Measurements from ENCODE around the gene JAKMIP1. TPM values are rescaled to one million over a fixed set of nuclear protein-coding genes. Genes with fewer than 3 reads are reported as not detected.

The JAKMIP1 gene
- total and polyA plus RNA-seq, 12 donors, result 0.14 to 5.3 (median 2.9) TPM; not detected in 2

DNA sequence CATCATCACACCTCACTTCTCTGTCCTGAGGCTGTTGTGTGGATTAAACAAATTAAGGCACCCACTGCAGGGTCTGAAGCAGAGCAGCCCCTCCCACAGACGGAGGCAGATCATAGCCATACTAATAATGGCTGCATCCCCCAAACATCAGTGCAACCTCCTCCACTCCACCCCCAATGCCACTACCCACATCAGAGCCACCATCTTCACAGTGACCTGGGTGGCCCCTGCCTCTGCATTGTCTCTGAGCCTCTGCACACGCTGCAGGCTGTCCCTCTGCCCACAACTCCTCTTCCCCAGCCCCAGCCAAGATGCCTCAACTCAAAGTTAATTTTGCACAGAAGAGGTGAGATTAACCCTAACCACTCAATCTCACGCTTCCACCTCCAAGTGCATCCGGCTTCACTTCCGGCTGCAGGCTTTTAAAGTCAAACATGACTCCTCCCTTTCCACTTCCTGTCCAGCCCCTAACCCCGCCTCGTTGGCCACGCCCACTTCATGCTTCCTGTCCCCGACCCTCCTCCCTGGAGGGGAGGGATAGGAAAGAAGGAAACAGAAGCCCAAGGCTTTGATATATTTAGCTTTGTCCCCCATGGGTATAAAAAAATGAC, 22.7 kb downstream of the JAKMIP1 start:
- Histone ChIP-seq H3K4me3 (no peak overlapping the region), H3K27ac (no peak overlapping the region), H3K27me3 (no peaks in the 10 kb centered on the region), H3K4me1 (replicated peaks in 1 of 2) (no peaks in the 10 kb centered on the region), H3K36me3 (replicated peaks in 1 of 2) (no peaks in the 10 kb centered on the region), H3K9me3 (replicated peaks in 1 of 3) (no peaks in the 10 kb centered on the region)
- DNase-seq, result peak in 1 of 7 donors; percentile 23
- intact Hi-C loops (cut with DNase I), result no loop called here
- 40 to 56% (median 41%) methylated on average over 8 to 9 of the region's 9 CpGs for WGBS, 4 donors
- no peak for TF ChIP-seq POLR2A (IDR thresholded peaks at IDR 0.05)
- TF ChIP-seq, protein P1, sequence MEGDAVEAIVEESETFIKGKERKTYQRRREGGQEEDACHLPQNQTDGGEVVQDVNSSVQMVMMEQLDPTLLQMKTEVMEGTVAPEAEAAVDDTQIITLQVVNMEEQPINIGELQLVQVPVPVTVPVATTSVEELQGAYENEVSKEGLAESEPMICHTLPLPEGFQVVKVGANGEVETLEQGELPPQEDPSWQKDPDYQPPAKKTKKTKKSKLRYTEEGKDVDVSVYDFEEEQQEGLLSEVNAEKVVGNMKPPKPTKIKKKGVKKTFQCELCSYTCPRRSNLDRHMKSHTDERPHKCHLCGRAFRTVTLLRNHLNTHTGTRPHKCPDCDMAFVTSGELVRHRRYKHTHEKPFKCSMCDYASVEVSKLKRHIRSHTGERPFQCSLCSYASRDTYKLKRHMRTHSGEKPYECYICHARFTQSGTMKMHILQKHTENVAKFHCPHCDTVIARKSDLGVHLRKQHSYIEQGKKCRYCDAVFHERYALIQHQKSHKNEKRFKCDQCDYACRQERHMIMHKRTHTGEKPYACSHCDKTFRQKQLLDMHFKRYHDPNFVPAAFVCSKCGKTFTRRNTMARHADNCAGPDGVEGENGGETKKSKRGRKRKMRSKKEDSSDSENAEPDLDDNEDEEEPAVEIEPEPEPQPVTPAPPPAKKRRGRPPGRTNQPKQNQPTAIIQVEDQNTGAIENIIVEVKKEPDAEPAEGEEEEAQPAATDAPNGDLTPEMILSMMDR (IDR thresholded peaks at IDR 0.05), result no peak

DNA sequence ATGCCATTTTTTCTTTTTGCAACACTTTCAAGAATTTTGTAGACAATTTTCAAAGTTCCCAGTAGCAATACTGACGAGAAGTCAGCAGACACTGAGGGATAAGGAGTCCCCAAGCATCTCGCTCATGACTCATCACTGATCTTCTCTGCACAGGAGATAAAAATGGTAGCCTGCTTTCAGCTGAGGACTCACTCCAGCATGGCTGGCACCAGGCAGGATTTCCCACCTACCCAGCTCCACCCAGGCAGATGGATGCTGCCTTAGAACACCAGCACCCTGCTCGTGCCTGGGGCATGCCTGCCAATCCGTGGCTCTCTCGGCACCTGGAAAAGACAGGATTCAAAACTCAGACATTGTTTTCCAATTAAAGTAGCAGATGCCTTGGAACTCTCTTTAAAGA, 24.9 kb downstream of the JAKMIP1 start:
- H3K27me3 ChIP-seq, result no peaks in the 10 kb centered on the region
- no peaks in the 10 kb centered on the region for H3K36me3 ChIP-seq (replicated peaks in 1 of 2)
- TF ChIP-seq, protein P1 (IDR thresholded peaks at IDR 0.05), result no peak
- TF ChIP-seq POLR2A (IDR thresholded peaks at IDR 0.05), result no peak
- 87 to 91% (median 89%) methylated on average over 5 of the region's 5 CpGs for WGBS, 4 donors
- H3K9me3 ChIP-seq (replicated peaks in 1 of 3), result no peaks in the 10 kb centered on the region
- H3K4me3 ChIP-seq, result no peak overlapping the region
- H3K27ac ChIP-seq, result no peak overlapping the region
- intact Hi-C loops (cut with DNase I), result no loop called here
- no peaks in the 10 kb centered on the region for H3K4me1 ChIP-seq (replicated peaks in 1 of 2)
- no peak for DNase-seq

DNA sequence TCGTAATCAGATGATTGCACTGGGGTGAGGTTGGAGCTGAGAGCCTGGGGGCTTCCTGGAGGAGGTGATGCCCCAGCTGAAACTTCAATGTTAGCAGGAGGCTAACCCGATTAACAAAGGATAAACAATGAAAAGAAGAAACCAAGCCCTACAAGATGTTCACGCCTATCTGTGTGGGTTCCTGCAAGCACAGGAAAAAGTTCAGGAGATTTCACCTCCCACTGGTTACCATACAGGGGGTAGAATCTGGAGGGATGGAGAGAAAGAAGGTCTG, 27.5 kb downstream of the JAKMIP1 start:
- Histone ChIP-seq H3K36me3 (replicated peaks in 1 of 2) (no peaks in the 10 kb centered on the region), H3K4me1 (replicated peaks in 1 of 2) (no peaks in the 10 kb centered on the region), H3K4me3 (no peak overlapping the region), H3K27me3 (no peaks in the 10 kb centered on the region), H3K27ac (no peak overlapping the region), H3K9me3 (replicated peaks in 1 of 3) (no peaks in the 10 kb centered on the region)
- 56 to 76% (median 64%) methylated on average over 3 of the region's 3 CpGs for WGBS, 4 donors
- TF ChIP-seq, protein P1 (IDR thresholded peaks at IDR 0.05), result no peak
- no peak for TF ChIP-seq POLR2A (IDR thresholded peaks at IDR 0.05)
- intact Hi-C loops (cut with DNase I), result no loop called here
- no peak for DNase-seq

DNA sequence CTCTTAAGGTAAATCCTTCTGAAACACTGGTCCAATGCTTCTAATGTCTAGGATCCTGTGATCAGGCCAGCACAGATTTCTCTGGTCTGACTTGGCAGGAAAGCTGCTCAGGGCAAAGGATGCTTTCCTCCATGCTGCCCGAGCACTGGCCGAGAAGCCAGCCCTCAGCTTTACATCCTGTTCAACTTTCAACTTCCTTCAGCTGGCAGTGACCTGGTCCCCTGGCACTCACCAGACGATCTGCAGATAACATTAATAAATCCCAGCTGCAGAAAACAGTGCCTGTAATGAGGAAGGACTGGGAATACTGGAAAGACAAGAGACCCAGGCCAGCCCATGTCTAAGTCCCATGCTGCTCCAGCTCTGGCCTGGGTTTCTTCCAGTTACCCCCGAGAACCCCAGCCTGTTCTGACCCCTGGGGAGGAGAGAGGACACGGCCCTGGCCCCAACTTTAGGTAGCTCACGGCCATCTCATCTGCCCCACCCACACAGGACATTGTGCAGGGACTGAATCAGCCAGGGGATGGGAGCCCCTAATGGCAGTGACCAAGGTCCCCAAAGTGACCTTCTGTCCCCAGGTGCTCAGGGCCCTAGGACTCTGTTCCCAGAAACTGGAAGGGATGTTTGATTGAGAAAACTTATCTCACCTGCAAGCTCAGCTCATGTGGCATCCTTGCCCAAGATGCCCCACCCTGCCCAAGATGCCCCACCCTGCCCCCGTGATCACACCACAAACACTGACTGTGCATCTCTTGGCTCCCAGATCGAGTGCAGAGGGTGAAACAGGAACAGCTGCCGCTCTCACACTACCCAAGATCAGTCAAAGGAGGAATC, 28.0 kb downstream of the JAKMIP1 start:
- H3K4me3 ChIP-seq, result no peak overlapping the region
- no peaks in the 10 kb centered on the region for H3K9me3 ChIP-seq (replicated peaks in 1 of 3)
- no peak overlapping the region for H3K27ac ChIP-seq
- no peak for TF ChIP-seq POLR2A (IDR thresholded peaks at IDR 0.05)
- TF ChIP-seq, protein P1 (IDR thresholded peaks at IDR 0.05), result no peak
- DNase-seq, result no peak
- H3K27me3 ChIP-seq, result no peaks in the 10 kb centered on the region
- 56 to 59% (median 58%) methylated on average over 6 to 9 of the region's 9 CpGs for WGBS, 4 donors
- H3K36me3 ChIP-seq (replicated peaks in 1 of 2), result no peaks in the 10 kb centered on the region
- no peaks in the 10 kb centered on the region for H3K4me1 ChIP-seq (replicated peaks in 1 of 2)
- intact Hi-C loops (cut with DNase I), result no loop called here
